HepG2 (cell line): ENCODE data around the gene OTOGL. TPM values are rescaled to one million over a fixed set of nuclear protein-coding genes. Genes with fewer than 3 reads are reported as not detected.

Source experiments
- ATAC-seq: fragments of 200-7000 bp; cut with Tn5 transposase; 3 replicates; pipeline ENCODE4 v1.9.1; 2020; ENCODE audit warnings: mild to moderate bottlenecking, moderate library complexity
- BruUV-seq: library from RNA; stranded (reverse); fragments of 400-500 nt; replicated peaks from 2 replicates; lab custom pipeline; 2021; lab: Mats Ljungman, UMichigan
- CTCF ChIA-PET: fragments of 300-600 bp; formaldehyde crosslinking; extraction: SDS; loops from one replicate; lab custom pipeline; 2021; ENCODE audit warnings: low total read pairs, inconsistent platforms, low intra/inter-chr PET ratio; lab: Yijun Ruan, JAX
- POLR2A ChIA-PET: fragments of 350-600 bp; sonication (Branson Sonifier 250); formaldehyde crosslinking; loops from one replicate; lab custom pipeline; 2020; ENCODE audit warnings: antibody characterized with exemption, inconsistent platforms; lab: Yijun Ruan, JAX
- DNase-seq: peaks from one replicate; pipeline ENCODE4 v3.0.0-alpha.2; 2015; ENCODE audit warnings: low spot score
- FAIRE-seq: peaks from 3 replicates; lab custom pipeline; 2011; peaks lifted over from hg19 to GRCh38; lab: Jason Lieb, UNC
- H2AFZ ChIP-seq: one replicate; pipeline ENCODE4 v1.6.1; 2011; ENCODE audit warnings: low read length, inconsistent platforms
- H3K27ac ChIP-seq: fragments of 300-600 bp; 3 replicates; pipeline ENCODE4 v1.8.0; 2011; ENCODE audit warnings: mixed run types, mild to moderate bottlenecking, mixed read lengths, low read length, inconsistent platforms; ENCODE audit not compliant: insufficient read depth; ENCODE audit errors: extremely low read length
- H3K27me3 ChIP-seq, 2 experiments: fragments of 200-600 bp in 1 of 2; 2 replicates in 1 of 2; 3 replicates in 1 of 2; pipeline versions ENCODE4 v1.6.0 to v1.8.0; 2011; ENCODE audit warnings: low read length in 2 of 2, mild to moderate bottlenecking in 2 of 2, moderate library complexity in 2 of 2, inconsistent platforms in 1 of 2; ENCODE audit not compliant: insufficient read depth in 2 of 2, control insufficient read depth in 1 of 2
- H3K36me3 ChIP-seq, 2 experiments: fragments of 200-600 bp in 1 of 2; replicated peaks in 1 of 2; 2 replicates in 1 of 2; 3 replicates in 1 of 2; pipeline versions ENCODE4 v1.5.1 to v1.8.0; 2011; ENCODE audit warnings: low read length in 2 of 2, inconsistent platforms in 1 of 2; ENCODE audit not compliant: insufficient read depth in 2 of 2, control insufficient read depth in 1 of 2
- H3K4me1 ChIP-seq: 2 replicates; pipeline ENCODE4 v1.5.1; 2012; ENCODE audit warnings: low read length, inconsistent platforms; ENCODE audit not compliant: insufficient read depth
- H3K4me2 ChIP-seq: 2 replicates; pipeline ENCODE4 v1.6.0; 2011; ENCODE audit warnings: low read depth, low read length, inconsistent platforms
- H3K4me3 ChIP-seq, 3 experiments: fragments of 200-600 bp in 1 of 3; sonication (generic), shearing (Covaris generic) in 1 of 3; replicated peaks in 1 of 3; 2 replicates each; pipeline ENCODE4 v1.5.1; 2011 to 2016; ENCODE audit warnings: low read length in 3 of 3, inconsistent platforms in 2 of 3, low read depth in 2 of 3, mild to moderate bottlenecking in 2 of 3, control low read depth in 1 of 3, mixed read lengths in 1 of 3; ENCODE audit not compliant: insufficient read depth in 1 of 3
- H3K79me2 ChIP-seq: one replicate; pipeline ENCODE4 v1.6.1; 2011; ENCODE audit warnings: low read length, inconsistent platforms; ENCODE audit not compliant: insufficient read depth
- H3K9ac ChIP-seq: 2 replicates; pipeline ENCODE4 v1.6.0; 2011; ENCODE audit warnings: mild to moderate bottlenecking, low read depth, low read length, inconsistent platforms; ENCODE audit not compliant: insufficient read depth
- H3K9me3 ChIP-seq: 2 replicates; pipeline ENCODE4 v1.5.1; 2012; ENCODE audit warnings: mild to moderate bottlenecking, low read length
- H4K20me1 ChIP-seq: 2 replicates; pipeline ENCODE4 v1.6.0; 2011; ENCODE audit warnings: inconsistent platforms, mild to moderate bottlenecking, low read length, moderate library complexity; ENCODE audit not compliant: insufficient read depth
- ESRRA ChIP-seq: sonication (generic); formaldehyde crosslinking; IDR thresholded peaks from 2 replicates; pipeline ENCODE4 v1.5.1; 2020; ENCODE audit warnings: mild to moderate bottlenecking, low read depth, missing genetic modification reagents
- FIP1L1 ChIP-seq: fragments of 200-400 bp; formaldehyde crosslinking; IDR thresholded peaks from 2 replicates; pipeline ENCODE4 v1.6.1; 2018; ENCODE audit warnings: low read depth, mild to moderate bottlenecking, low read length, moderate library complexity, borderline replicate concordance; ENCODE audit not compliant: insufficient read depth
- MIER2 ChIP-seq: IDR thresholded peaks from 2 replicates; pipeline ENCODE4 v1.6.1; 2016; ENCODE audit warnings: missing biosample characterization, missing genetic modification reagents
- MXI1 ChIP-seq: IDR thresholded peaks from 3 replicates; pipeline ENCODE4 v1.6.1; 2012; ENCODE audit warnings: low read depth, low read length, inconsistent platforms, borderline replicate concordance
- NFE2L2 ChIP-seq: fragments of 150-350 bp; IDR thresholded peaks from 2 replicates; pipeline ENCODE4 v1.6.1; 2014; ENCODE audit warnings: low read length
- RAD21 ChIP-seq: fragments of 450-650 bp; formaldehyde crosslinking; IDR thresholded peaks from 2 replicates; pipeline ENCODE4 v1.5.0; 2020; ENCODE audit warnings: mild to moderate bottlenecking
- SMAD1 ChIP-seq: sonication (generic); formaldehyde crosslinking; IDR thresholded peaks from 2 replicates; pipeline ENCODE4 v1.4.0; 2020; ENCODE audit warnings: missing genetic modification reagents, low read depth, mild to moderate bottlenecking, borderline replicate concordance
- SMARCE1 ChIP-seq: fragments of 450-650 bp; IDR thresholded peaks from 2 replicates; pipeline ENCODE4 v1.6.1; 2017; ENCODE audit warnings: borderline replicate concordance
- SP4 ChIP-seq: sonication (generic); formaldehyde crosslinking; IDR thresholded peaks from 2 replicates; pipeline ENCODE4 v1.8.1; 2023; ENCODE audit warnings: mild to moderate bottlenecking, missing genetic modification reagents
- ZBTB42 ChIP-seq: sonication (generic); formaldehyde crosslinking; IDR thresholded peaks from 2 replicates; pipeline ENCODE4 v1.5.0; 2020; ENCODE audit warnings: mild to moderate bottlenecking, missing genetic modification reagents
- ZNF101 ChIP-seq: sonication (generic); formaldehyde crosslinking; IDR thresholded peaks from 2 replicates; pipeline ENCODE4 v1.4.0; 2020; ENCODE audit warnings: mild to moderate bottlenecking, low read depth, missing genetic modification reagents, borderline replicate concordance
- ZNF296 ChIP-seq: sonication (generic); formaldehyde crosslinking; conservative IDR thresholded peaks from 2 replicates; pipeline ENCODE4 v1.5.0; 2020; ENCODE audit warnings: mild to moderate bottlenecking, missing genetic modification reagents
- ZNF430 ChIP-seq: sonication (generic); formaldehyde crosslinking; IDR thresholded peaks from 2 replicates; pipeline ENCODE4 v1.9.0; 2021; ENCODE audit warnings: mild to moderate bottlenecking, missing genetic modification reagents
- ZNF431 ChIP-seq: sonication (generic); formaldehyde crosslinking; IDR thresholded peaks from 2 replicates; pipeline ENCODE4 v1.9.0; 2022; ENCODE audit warnings: missing genetic modification reagents, low read depth, mild to moderate bottlenecking, borderline replicate concordance
- ZNF530 ChIP-seq: sonication (generic); formaldehyde crosslinking; IDR thresholded peaks from 2 replicates; pipeline ENCODE4 v1.5.0; 2020; ENCODE audit warnings: low read depth, mild to moderate bottlenecking, missing genetic modification reagents
- ZNF563 ChIP-seq: sonication (generic); formaldehyde crosslinking; IDR thresholded peaks from 2 replicates; pipeline ENCODE4 v1.8.0; 2022; ENCODE audit warnings: mild to moderate bottlenecking, moderate library complexity, missing genetic modification reagents
- WGBS: methylation state at CpG from one replicate; pipeline ENCODE4 v1.1.6; 2017; ENCODE audit warnings: low lambda C conversion rate; 5-methylcytosine and 5-hydroxymethylcytosine counted together
- in situ Hi-C: cut with HindIII; loops from 2 replicates; pipeline ENCODE4 v1.10.0; 2017; ENCODE audit warnings: low pct_unique_long_range_greater_than_20kb; ENCODE audit not compliant: extremely low pct_ligation_motif_present
- intact Hi-C: fragments of 100-400 bp; cut with micrococcal nuclease; formaldehyde crosslinking; loops from one replicate; pipeline ENCODE4 v1.10.0; 2022; ENCODE audit not compliant: unreplicated experiment
- polyA plus RNA-seq, 8 experiments: library from polyadenylated mRNA; depleted of rRNA in 3 of 8; stranded (reverse) in 7 of 8; unstranded in 1 of 8; fragments of >200 nt; fragmentation: Illumina TruSeq in 4 of 8; extraction: Trizol in 4 of 8; gene quantifications; 2 replicates each; pipeline versions ENCODE4 v1.2.1 to v1.2.3, GENCODE V29; 2011 to 2016; ENCODE audit warnings: low read depth in 4 of 8, missing spikeins in 1 of 8, mixed read lengths in 1 of 8; ENCODE audit not compliant: insufficient read depth in 1 of 8
- total RNA-seq, 5 experiments: library from RNA; depleted of rRNA; stranded (reverse); fragments of >200 nt; fragmentation: Illumina TruSeq; extraction: Trizol; gene quantifications; 2 replicates each; pipeline ENCODE4 v1.2.3, GENCODE V29; 2016; ENCODE audit warnings: low read depth in 1 of 5
- TF ChIP-seq, protein P1 (sequence below): sonication (generic); IDR thresholded peaks from 2 replicates; pipeline ENCODE4 v1.6.1; 2016; ENCODE audit warnings: low read depth, borderline replicate concordance
- TF ChIP-seq, protein P2 (sequence below): sonication (generic); formaldehyde crosslinking; IDR thresholded peaks from 2 replicates; pipeline ENCODE4 v1.8.0; 2022; ENCODE audit warnings: mild to moderate bottlenecking, missing genetic modification reagents, moderate library complexity
- TF ChIP-seq, protein P3 (sequence below): sonication (generic); formaldehyde crosslinking; IDR thresholded peaks from 2 replicates; pipeline ENCODE4 v1.4.0; 2020; ENCODE audit warnings: missing genetic modification reagents; ENCODE audit errors: not compliant biosample characterization

The OTOGL gene
- total and polyA plus RNA-seq, 2 of the 13 experiments (the other 11 are each of a cell fraction or from before 2014, with no cell fraction given) = not detected

DNA sequence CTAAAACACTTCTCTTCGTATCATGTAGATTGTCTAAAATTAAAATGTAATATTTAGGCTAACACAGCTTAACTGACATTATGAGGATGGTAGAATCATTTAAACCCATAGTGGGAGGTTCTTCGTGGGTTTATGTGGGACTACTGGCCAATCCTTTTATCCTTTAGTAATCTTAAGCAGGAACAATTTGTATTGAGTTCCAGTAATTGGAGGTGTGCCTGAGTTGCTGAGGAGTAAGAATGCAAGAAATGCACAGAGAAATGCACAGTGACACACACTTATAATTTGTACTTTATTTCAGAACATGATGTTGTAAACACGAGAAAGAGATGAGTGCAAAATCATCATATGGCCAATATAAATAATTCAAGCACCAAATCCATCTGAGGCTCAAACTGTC, 22.3 kb downstream of the OTOGL start:
- no peak overlapping the region for H3K4me2 ChIP-seq
- FAIRE-seq = no peak
- TF ChIP-seq SP4 (CRISPR knock-in tag) (no peak), SMARCE1 (no peak), ZNF430 (CRISPR knock-in tag) (no peak), SMAD1 (CRISPR knock-in tag) (no peak), ZNF563 (no peak), NFE2L2 (no peak), ZNF530 (CRISPR knock-in tag) (no peak), ZNF101 (no peak), MIER2 (CRISPR knock-in tag) (no peak)

DNA sequence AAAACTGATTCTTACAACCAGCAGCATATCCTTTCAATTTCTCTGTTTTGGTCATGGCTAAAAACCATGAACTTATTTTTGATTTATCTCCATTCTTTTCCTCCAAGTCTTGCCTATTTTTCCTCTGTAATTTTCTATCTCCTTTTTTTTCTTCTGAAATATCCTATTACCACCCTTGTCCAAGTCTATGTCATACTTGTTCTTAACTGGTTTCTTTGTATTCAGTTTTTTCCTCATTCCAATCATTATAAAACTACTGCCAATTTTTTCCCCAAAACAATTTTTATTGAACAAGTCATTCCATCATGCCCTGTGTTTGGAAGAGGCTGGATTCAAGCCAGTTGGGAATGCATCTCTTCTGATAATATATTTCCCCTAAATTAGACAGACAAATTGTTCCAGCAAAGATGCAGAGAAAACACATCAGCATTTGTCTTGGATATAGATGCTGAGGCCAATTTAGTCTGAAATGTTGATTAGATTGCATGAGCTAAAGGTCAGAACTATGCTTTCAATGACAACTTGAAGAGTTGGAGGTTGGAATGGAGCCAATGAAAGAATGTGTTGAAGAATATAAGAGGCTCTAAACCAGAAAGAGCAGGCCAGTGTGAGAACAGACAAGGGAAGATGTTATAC, 30.7 kb downstream of the OTOGL start:
- H3K4me3 ChIP-seq = no peak overlapping the region
- H2AFZ ChIP-seq = no peak overlapping the region
- DNase-seq (no peak), ATAC-seq (no peak), FAIRE-seq (no peak)
- H3K27ac ChIP-seq = no peak overlapping the region
- no peaks in the 10 kb centered on the region for H4K20me1 ChIP-seq
- BruUV-seq = no TSS peak
- H3K36me3 ChIP-seq = no peaks in the 10 kb centered on the region
- no peak overlapping the region for H3K9ac ChIP-seq
- intact Hi-C loops (no loop called here), in situ Hi-C loops (no loop called here)
- no peaks in the 10 kb centered on the region for H3K4me1 ChIP-seq
- ChIA-PET CTCF (no interaction called here), POLR2A (no interaction called here)
- H3K4me2 ChIP-seq = no peak overlapping the region
- H3K9me3 ChIP-seq = no peaks in the 10 kb centered on the region
- no peaks in the 10 kb centered on the region for H3K27me3 ChIP-seq
- no peaks in the 10 kb centered on the region for H3K79me2 ChIP-seq
- TF ChIP-seq ZNF296 (CRISPR knock-in tag) = no peak
- no peak for TF ChIP-seq ZNF431
- no peak for TF ChIP-seq MXI1
- no peak for TF ChIP-seq FIP1L1
- TF ChIP-seq, protein P1, sequence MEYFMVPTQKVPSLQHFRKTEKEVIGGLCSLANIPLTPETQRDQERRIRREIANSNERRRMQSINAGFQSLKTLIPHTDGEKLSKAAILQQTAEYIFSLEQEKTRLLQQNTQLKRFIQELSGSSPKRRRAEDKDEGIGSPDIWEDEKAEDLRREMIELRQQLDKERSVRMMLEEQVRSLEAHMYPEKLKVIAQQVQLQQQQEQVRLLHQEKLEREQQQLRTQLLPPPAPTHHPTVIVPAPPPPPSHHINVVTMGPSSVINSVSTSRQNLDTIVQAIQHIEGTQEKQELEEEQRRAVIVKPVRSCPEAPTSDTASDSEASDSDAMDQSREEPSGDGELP = no peak
- TF ChIP-seq, protein P2, sequence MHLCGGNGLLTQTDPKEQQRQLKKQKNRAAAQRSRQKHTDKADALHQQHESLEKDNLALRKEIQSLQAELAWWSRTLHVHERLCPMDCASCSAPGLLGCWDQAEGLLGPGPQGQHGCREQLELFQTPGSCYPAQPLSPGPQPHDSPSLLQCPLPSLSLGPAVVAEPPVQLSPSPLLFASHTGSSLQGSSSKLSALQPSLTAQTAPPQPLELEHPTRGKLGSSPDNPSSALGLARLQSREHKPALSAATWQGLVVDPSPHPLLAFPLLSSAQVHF (CRISPR knock-in tag) = no peak
- TF ChIP-seq, protein P3, sequence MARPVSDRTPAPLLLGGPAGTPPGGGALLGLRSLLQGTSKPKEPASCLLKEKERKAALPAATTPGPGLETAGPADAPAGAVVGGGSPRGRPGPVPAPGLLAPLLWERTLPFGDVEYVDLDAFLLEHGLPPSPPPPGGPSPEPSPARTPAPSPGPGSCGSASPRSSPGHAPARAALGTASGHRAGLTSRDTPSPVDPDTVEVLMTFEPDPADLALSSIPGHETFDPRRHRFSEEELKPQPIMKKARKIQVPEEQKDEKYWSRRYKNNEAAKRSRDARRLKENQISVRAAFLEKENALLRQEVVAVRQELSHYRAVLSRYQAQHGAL (CRISPR knock-in tag) = no peak
- no peak for TF ChIP-seq ESRRA (CRISPR knock-in tag)
- TF ChIP-seq RAD21 (CRISPR knock-in tag) = no peak
- TF ChIP-seq ZBTB42 (CRISPR knock-in tag) = no peak

More for the DNA sequence above, 22.3 kb downstream of the OTOGL start:
- CTCF ChIA-PET = no interaction called here
- H3K9ac ChIP-seq = no peak overlapping the region
- H3K4me1 ChIP-seq = no peaks in the 10 kb centered on the region
- DNase-seq (no peak), ATAC-seq (no peak)
- H3K36me3 ChIP-seq = no peaks in the 10 kb centered on the region
- intact Hi-C loops (no loop called here), in situ Hi-C loops (no loop called here)
- BruUV-seq = no TSS peak
- H3K9me3 ChIP-seq = no peaks in the 10 kb centered on the region
- no peaks in the 10 kb centered on the region for H3K27me3 ChIP-seq
- H3K4me3 ChIP-seq = no peak overlapping the region
- no peak overlapping the region for H2AFZ ChIP-seq
- POLR2A ChIA-PET = no interaction called here
- no peak overlapping the region for H3K27ac ChIP-seq
- no peaks in the 10 kb centered on the region for H3K79me2 ChIP-seq
- no peaks in the 10 kb centered on the region for H4K20me1 ChIP-seq
- WGBS = 0% methylated on average over 3 of the region's 3 CpGs
